Stimulated activated naive CD8-positive, alpha-beta T cell treated with anti-CD3 and anti-CD28 coated beads, Interleukin-15, Interleukin-2, amounts not matched to agents 100 ng/mL and 50 ng/mL, for 24 hours (primary cell): ENCODE measurements around the gene CA10.

Experiments
- H3K27ac Mint-ChIP-seq: one replicate; pipeline ENCODE4 v1.8.0; 2021; ENCODE audit warnings: mild to moderate bottlenecking, mixed read lengths
- H3K27me3 Mint-ChIP-seq: one replicate; pipeline ENCODE4 v1.8.0; 2021; ENCODE audit warnings: mixed read lengths
- H3K36me3 Mint-ChIP-seq: one replicate; pipeline ENCODE4 v1.8.0; 2021; ENCODE audit warnings: low read depth, mixed read lengths
- H3K4me1 Mint-ChIP-seq: one replicate; pipeline ENCODE4 v1.8.0; 2021; ENCODE audit warnings: low read depth, mixed read lengths
- H3K4me3 Mint-ChIP-seq: one replicate; pipeline ENCODE4 v1.8.0; 2021; ENCODE audit warnings: mild to moderate bottlenecking, mixed read lengths
- H3K9me3 Mint-ChIP-seq: one replicate; pipeline ENCODE4 v1.8.0; 2021; ENCODE audit warnings: mixed read lengths

Gene CA10

DNA sequence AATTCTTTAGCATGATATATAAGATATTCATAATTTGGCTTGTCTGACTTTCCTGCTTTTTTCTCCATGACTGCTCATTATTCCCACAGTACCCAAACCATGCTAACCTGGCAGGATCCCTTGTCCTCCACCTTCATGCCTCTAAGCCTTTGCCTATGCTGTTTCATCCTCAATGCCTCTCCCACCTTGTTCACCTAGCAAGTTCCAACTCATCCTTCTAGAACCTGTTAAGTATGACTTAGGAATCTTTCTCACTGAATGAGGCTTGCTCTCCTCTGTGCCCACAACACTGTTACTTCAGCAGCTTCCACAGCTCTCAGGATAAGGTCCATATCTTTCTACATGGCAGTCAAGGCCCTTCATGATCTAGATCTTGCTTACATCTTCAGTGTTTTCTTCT lies 34.0 kb downstream of the CA10 start:
- Mint-ChIP-seq H3K36me3 (no peaks in the 10 kb centered on the region), H3K9me3 (peaks cover 6% of the 10 kb centered on the region), H3K4me1 (no peaks in the 10 kb centered on the region), H3K27ac (no peak overlapping the region), H3K4me3 (no peak overlapping the region), H3K27me3 (no peaks in the 10 kb centered on the region)

DNA sequence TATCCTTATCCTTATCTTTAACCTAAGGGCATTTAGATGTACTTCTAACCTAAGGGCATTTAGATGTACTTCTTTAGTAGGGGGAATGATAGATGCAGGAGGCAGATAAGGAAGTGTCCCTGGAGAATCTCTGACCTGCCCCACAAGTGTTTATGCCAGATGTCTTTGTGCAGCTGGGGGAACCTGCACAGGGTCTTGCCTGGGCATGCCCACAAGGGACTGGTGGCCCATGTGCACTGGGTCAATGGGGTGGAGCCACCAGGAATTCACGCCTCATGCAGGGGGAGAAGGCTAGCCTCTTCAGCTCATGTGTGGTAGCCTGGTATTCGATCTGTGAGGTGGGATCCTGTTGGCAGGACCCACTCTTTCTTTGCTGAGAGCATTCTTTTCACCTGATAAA lies 38.0 kb downstream of the CA10 start:
- Mint-ChIP-seq H3K27me3 (no peaks in the 10 kb centered on the region), H3K4me1 (no peaks in the 10 kb centered on the region), H3K9me3 (peaks cover 7% of the 10 kb centered on the region), H3K4me3 (no peak overlapping the region), H3K27ac (no peak overlapping the region), H3K36me3 (no peaks in the 10 kb centered on the region)

DNA sequence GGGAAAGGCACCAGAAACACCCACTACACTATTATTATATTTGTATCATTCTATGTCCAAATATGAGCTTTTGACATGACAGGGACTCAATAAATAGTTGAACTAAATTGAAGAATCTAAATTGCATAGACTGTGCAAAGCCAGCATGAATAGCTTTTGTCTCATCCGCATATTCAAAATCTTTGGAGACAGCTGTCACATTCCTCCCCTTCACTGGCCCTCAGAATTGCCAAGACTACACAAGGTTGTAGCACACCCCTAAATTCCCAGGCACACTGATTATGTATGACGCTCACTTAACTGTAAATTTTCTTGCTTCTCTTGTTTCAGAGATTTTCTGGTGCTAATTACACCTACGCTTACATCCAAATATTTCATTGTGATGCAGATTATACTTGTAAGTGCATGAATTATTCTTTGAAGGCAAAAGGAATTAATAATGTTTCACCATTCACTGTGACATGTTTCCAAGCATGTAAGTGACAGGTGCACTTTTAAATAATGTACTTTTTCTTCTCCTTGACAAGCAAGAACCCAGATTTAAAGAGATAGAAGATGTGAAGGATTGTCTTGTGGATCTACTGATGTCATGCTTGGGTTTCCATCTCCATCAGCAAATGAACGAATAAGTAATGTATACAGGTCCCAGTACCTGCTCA lies 47.5 kb downstream of the CA10 start:
- H3K36me3 Mint-ChIP-seq: no peaks in the 10 kb centered on the region

DNA sequence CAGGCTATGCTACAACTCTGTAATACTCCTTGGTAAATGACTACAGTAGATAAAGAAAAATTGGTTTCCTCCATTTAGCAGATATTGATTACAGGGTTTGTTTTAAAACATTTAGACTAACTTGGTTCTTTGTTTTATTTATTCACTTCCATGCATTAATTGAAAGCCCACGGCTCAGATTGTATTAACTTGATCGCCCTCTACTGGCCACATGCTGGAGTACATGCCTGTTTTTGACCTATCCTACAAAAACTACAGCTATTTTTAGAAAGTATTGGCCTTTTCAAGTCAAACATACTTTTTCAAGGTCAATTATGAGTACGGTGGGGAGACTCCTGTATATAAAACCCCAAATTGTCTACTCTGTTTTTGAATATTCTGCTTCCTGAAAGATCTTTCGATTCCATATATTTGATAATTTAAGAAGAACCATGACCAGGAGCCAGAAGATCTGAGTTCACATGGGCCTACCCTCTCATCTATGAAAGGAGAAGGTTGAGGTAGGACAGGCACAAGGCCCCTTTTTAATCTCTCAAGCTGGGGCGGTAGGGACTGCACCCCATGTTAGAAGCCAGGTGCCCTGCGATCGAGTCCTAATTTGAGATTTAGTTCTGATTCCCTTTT lies 51.8 kb downstream of the CA10 start:
- Mint-ChIP-seq H3K36me3 (no peaks in the 10 kb centered on the region), H3K27me3 (peaks cover 7% of the 10 kb centered on the region), H3K27ac (no peak overlapping the region), H3K9me3 (no peaks in the 10 kb centered on the region), H3K4me3 (no peak overlapping the region), H3K4me1 (no peaks in the 10 kb centered on the region)

More for the DNA sequence above, 47.5 kb downstream of the CA10 start:
- no peak overlapping the region for H3K27ac Mint-ChIP-seq
- peaks cover 7% of the 10 kb centered on the region for H3K27me3 Mint-ChIP-seq
- H3K4me1 Mint-ChIP-seq: no peaks in the 10 kb centered on the region
- no peak overlapping the region for H3K4me3 Mint-ChIP-seq
- H3K9me3 Mint-ChIP-seq: no peaks in the 10 kb centered on the region

DNA sequence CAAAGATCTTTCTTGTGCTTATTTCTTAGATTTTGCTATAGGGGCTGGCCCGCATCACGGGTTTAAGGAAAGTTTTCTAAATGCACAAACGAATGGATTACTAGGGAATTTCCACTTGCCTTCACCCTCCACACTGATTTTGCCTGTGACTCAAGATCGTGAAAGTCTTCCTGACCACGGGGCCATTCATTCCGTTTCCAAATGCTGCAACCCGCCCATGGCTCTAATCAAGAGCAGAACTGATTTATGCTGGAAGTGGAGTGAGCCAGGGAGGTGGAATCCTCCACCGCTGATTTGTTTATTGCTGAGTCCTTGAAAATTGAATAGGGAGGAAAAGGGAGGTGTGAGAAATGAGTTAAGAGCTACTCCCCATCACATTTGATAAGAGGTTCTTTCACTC lies 52.4 kb downstream of the CA10 start:
- Mint-ChIP-seq H3K27ac (no peak overlapping the region), H3K4me1 (no peaks in the 10 kb centered on the region), H3K36me3 (no peaks in the 10 kb centered on the region), H3K4me3 (no peak overlapping the region), H3K9me3 (no peaks in the 10 kb centered on the region), H3K27me3 (peaks cover 6% of the 10 kb centered on the region)

DNA sequence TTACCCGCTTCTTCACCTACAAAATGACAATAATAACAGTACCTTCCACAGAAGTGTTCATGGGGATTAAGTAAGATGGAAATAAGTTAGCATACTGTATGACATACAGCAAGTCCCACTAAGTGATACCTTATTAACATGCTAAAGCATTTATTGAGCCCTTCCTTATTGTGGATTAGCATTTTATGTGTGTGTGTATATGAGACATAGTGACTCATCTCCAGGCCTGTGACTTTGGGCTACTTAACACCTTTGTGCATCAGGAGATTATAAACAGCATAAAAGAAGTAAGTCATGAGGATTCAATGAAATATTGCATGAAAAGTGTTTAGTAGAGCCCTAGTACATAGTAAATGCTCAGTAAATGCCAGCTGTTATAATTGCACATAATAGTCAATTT lies 52.9 kb downstream of the CA10 start:
- no peaks in the 10 kb centered on the region for H3K9me3 Mint-ChIP-seq
- H3K27me3 Mint-ChIP-seq: peaks cover 3% of the 10 kb centered on the region
- H3K4me1 Mint-ChIP-seq: no peaks in the 10 kb centered on the region
- H3K36me3 Mint-ChIP-seq: no peaks in the 10 kb centered on the region
- no peak overlapping the region for H3K4me3 Mint-ChIP-seq
- no peak overlapping the region for H3K27ac Mint-ChIP-seq

DNA sequence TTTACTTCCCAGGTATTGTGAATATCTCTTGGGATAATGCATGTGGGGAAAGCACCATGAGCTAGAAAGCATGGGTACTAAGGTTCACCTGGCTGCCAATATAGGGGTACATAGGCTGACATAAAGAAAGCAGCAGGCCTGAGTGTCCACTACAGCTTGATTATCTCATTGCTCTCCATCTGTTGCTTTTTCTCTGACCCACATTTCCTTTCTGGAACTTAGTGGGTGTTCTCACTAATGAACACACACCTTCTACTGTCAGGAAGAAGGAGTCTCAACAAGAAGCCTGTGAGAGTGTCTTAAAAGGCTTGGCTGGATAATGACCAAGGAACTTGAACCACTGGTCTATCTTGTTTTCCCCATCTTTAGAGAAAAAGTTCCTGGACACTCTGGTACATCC lies 62.5 kb downstream of the CA10 start:
- H3K4me3 Mint-ChIP-seq: no peak overlapping the region
- no peaks in the 10 kb centered on the region for H3K36me3 Mint-ChIP-seq
- no peaks in the 10 kb centered on the region for H3K4me1 Mint-ChIP-seq
- no peak overlapping the region for H3K27ac Mint-ChIP-seq
- H3K27me3 Mint-ChIP-seq: no peaks in the 10 kb centered on the region
- no peaks in the 10 kb centered on the region for H3K9me3 Mint-ChIP-seq

DNA sequence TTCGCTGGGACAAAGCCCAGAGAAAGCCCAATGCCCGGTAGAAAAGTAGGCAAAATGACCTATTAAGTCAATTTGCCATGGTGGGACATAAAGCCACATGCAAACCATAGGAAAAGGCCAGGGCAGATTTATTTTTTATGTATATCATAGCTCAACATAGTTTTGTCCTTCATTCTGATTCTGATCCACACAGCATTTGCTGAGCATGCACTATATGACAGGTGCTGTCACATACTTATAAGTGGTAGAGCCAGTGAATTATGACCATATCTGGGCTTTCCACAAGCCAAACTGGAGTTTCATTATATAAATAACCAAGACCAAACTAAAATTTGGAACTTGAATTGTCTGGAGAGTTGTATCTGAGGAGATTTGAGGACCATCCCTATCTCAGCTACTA lies 74.3 kb downstream of the CA10 start:
- Mint-ChIP-seq H3K4me3 (no peak overlapping the region), H3K27me3 (peaks cover 3% of the 10 kb centered on the region), H3K4me1 (no peaks in the 10 kb centered on the region), H3K9me3 (peaks cover 8% of the 10 kb centered on the region), H3K36me3 (no peaks in the 10 kb centered on the region), H3K27ac (no peak overlapping the region)

DNA sequence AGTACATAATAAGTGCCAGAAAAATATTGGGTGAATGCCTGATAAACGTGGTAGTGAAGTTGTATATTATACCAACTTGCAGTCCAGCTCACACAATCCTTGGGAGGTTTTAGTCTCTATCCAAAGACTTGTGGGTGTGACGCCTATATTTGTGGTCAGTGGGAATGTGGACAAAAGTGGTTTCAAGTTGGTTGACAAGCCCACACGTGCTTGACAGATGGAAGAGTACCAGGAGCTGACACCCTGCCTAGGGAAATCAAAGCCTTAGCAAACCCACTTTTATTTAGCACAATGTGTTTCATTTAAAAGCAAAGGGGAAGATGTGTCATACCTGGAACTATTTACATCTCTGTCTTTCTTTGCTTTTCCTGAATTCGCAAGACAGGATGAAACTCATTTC lies 79.0 kb downstream of the CA10 start:
- Mint-ChIP-seq H3K4me3 (no peak overlapping the region), H3K27me3 (no peaks in the 10 kb centered on the region), H3K9me3 (peaks cover 4% of the 10 kb centered on the region), H3K27ac (no peak overlapping the region), H3K4me1 (no peaks in the 10 kb centered on the region), H3K36me3 (no peaks in the 10 kb centered on the region)

DNA sequence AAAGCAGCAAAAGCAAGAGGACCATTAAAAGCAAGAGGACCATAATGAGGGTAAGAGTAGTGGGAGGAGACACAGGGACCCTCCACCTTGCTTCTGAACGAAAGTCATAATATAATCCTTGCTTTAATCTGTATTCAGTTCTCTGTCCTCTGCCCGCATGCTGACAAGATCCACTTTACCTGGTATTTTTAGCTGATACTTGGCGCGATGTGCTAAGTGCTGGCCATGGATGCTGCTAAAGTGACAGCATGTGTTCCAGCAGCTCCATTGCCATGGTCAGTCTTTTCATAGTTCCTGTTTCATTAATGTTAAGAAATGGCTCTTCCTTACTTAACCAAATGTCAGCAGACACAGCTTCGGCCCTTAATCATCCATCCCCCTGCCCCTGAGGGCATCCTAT lies 86.8 kb downstream of the CA10 start:
- Mint-ChIP-seq H3K27ac (no peak overlapping the region), H3K27me3 (peaks cover 4% of the 10 kb centered on the region), H3K4me1 (no peaks in the 10 kb centered on the region), H3K36me3 (no peaks in the 10 kb centered on the region), H3K4me3 (no peak overlapping the region), H3K9me3 (peaks cover 4% of the 10 kb centered on the region)

DNA sequence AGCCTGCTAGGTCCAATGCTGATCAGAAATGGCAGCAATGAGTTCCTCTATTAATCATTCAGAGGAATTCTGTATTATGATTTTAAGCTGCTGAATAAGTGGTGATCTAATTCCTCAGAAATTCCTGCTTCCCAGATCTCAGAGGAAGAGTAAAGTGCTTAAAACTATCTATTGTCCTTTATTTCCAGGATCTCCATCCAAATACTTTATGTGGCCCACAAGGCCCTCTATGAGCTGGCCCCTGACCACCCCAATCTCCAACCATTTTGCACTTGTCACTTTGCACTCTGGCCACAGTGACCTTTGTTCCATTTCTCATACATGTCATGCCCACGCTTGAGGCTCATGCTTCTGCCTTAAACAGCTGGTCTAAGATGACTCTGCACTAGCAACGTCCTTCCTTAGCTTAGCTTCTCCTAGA lies 93.7 kb downstream of the CA10 start:
- Mint-ChIP-seq H3K36me3 (no peaks in the 10 kb centered on the region), H3K27ac (no peak overlapping the region), H3K4me3 (no peak overlapping the region), H3K9me3 (peaks cover 4% of the 10 kb centered on the region), H3K4me1 (no peaks in the 10 kb centered on the region), H3K27me3 (no peaks in the 10 kb centered on the region)

DNA sequence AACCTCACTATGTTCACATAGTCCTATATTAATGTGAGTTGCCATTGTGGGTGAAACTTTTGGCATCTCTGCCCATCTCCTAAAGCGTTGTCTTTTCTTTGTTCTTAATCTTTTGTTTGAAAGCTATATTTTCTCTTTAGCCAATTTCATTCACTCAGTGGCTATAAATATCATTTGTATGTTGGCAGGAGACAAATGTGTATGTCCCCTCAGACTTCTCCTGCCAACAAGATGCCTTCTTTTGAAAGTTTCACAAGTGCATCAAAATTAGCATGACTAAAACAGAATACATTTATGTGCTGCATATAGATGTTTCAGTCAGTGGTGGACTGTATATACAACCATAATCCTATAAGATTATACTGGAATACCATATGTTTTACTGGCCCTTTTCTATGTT lies 109.0 kb downstream of the CA10 start:
- Mint-ChIP-seq H3K4me3 (no peak overlapping the region), H3K4me1 (no peaks in the 10 kb centered on the region), H3K27me3 (no peaks in the 10 kb centered on the region), H3K27ac (no peak overlapping the region), H3K36me3 (no peaks in the 10 kb centered on the region), H3K9me3 (peaks cover 21% of the 10 kb centered on the region)

DNA sequence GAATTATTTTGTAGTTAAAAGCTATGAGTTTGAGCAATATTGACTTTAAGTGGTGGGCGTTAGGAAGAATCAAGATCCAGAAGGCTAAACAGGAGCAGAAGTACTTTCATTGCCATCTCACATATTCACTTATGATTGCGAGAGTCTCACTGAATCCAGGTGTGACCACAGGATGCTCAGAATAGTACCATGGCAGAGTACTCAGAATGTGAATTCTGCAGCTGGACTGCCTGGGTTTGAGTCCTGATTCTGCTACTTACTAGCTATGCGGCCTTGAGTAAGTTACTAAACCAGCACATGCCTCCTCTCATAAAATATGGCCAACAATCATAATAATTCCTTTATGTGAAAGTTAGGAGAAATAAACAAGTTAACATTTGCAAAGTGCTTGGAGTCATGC lies 109.5 kb downstream of the CA10 start:
- Mint-ChIP-seq H3K9me3 (peaks cover 21% of the 10 kb centered on the region), H3K4me1 (no peaks in the 10 kb centered on the region), H3K27me3 (no peaks in the 10 kb centered on the region), H3K36me3 (no peaks in the 10 kb centered on the region), H3K27ac (no peak overlapping the region), H3K4me3 (no peak overlapping the region)

DNA sequence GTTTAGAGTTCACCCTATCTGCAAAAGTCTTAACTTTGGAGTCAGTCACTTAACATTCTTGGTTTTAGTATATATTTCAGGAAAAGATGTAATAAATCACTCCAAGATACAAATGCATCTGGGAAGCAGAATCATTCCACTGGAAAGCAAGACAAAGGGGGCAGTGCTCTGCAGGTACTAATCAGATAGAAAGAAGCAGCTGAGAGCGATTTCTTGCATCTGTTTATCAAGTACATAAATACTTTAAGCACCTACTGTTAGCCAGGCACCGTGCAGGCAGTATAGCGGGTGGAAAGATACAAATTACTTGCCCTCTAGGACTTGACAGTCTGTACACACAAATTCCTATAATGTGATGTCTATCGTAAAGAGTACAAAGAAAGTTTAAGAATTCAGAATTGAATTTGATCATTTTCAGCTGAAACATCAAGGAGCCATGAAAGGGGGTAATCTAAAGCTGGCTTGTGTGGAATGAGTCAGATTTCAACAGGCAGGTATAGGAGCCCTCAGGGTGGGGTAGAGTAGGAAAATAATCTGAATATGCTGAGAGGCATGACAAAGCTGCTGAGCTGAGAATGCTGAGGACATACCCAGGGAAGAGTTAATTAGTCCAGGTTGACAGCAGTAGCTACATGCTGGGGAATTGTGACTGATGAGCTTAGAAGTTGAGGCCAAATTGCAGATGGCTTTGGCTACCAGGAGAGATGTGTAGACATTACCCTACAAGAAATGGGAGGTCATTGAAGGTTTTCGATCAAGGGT lies 110.2 kb downstream of the CA10 start:
- H3K4me1 Mint-ChIP-seq: no peaks in the 10 kb centered on the region
- no peaks in the 10 kb centered on the region for H3K36me3 Mint-ChIP-seq
- H3K27me3 Mint-ChIP-seq: peaks cover 5% of the 10 kb centered on the region
- no peak overlapping the region for H3K27ac Mint-ChIP-seq
- peaks cover 14% of the 10 kb centered on the region for H3K9me3 Mint-ChIP-seq
- H3K4me3 Mint-ChIP-seq: no peak overlapping the region

DNA sequence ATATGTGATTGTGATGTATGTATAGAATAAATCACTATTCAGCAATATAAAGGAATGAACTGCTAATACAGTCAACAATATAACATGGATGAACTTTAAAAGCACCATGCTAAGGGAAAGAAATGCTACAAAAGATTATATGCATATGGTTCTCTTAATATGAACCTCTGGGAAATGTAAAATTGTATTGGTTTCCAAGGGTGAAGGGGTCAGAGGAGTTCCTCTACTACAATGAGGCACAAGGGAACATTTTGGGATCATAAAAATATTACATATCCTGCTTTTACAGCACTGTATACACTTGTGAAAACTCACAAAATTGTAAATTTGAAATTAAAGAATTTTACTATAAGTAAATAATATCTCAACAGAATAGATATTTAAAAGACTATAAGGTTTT lies 111.4 kb downstream of the CA10 start:
- Mint-ChIP-seq H3K9me3 (peaks cover 11% of the 10 kb centered on the region), H3K4me3 (no peak overlapping the region), H3K27ac (no peak overlapping the region), H3K4me1 (no peaks in the 10 kb centered on the region), H3K27me3 (peaks cover 5% of the 10 kb centered on the region), H3K36me3 (no peaks in the 10 kb centered on the region)
